ENCODE results near the gene UBE2QL1.

The UBE2QL1 gene

DNA sequence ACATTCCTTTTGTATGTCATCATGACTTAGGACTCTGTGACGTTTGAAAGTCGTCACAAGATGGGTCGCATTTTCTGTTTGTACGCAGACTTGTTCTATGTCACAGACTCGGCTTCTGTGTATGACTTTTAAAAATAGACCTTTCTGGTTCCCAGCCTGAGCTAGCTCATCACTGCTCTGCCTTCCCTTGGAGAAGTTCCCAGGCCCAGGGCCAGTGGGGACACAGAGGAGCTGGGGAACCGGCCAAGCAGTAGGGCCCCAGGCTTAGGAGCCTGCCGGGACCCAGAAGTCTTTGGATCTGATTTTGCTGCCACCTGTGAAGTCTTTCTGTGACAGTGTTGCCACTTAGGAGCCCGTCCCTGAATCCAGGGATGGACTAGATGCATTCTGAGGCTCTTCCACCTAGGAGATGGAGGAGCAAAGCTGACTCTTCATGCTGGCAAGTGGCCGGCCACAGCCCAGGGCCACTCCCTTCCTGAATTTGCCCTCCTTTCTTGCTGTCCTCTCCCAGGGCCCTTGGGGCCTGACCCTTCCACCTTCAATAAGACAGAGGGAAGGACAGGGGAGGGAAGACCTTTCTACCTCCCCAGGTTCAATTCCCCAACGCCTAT lies 18.1 kb upstream of the UBE2QL1 start:
- no peak for DNase-seq

DNA sequence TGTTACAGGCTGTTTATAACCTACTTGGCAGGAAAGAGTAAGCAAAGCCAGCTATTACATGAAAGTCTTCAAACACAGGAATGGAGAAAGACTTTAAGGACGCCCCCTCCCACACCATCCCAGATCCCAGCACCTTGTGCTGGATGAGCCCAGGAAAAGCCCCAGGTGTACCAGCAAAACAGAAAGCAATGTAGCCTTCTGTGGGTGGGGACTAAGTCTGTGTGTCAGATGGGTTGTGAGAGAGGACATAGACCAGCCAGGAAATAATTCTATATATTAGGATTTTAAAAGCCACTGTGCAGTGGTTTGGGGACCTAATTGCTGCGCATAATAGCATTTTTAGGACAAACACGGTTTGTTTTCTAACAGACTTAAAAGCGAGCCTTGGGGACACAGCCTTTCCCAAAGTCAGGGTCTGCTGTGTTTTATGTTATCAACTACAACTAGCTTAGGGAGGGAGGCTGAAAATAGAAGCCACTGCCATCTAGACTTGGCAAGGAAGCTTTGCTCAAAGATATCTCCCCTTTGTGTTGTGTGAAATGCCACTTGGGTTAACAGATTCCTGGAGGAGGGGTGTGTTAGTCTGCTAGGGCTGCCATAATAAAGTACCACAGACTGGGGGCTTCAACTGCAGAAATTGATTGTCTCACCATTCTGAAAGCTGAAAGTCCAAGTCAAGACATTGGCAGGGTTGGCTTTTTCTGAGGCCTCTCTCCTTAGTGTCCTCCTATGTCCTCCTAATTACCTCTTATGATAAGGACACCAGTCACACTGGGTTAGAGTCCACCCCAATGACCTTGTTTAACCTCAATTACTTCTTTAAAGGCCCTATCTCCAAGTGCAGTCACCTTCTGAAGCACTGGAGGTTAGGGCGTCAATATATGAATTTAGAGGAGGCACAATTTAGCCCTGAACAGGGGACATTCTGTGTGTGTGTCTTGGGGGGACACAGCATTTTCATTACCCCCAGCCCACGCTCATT lies 17.2 kb upstream of the UBE2QL1 start:
- no peak for DNase-seq

- no peak for DNase-seq
These were observed 16.5 kb upstream of the UBE2QL1 start for GRCh38 chr5:6432206-6432605.

- DNase-seq, result no peak
These were observed 13.9 kb upstream of the UBE2QL1 start for GRCh38 chr5:6434731-6435130.

- peak; percentile 6 for DNase-seq
These were observed 13.3 kb upstream of the UBE2QL1 start for GRCh38 chr5:6435356-6435755.

DNA sequence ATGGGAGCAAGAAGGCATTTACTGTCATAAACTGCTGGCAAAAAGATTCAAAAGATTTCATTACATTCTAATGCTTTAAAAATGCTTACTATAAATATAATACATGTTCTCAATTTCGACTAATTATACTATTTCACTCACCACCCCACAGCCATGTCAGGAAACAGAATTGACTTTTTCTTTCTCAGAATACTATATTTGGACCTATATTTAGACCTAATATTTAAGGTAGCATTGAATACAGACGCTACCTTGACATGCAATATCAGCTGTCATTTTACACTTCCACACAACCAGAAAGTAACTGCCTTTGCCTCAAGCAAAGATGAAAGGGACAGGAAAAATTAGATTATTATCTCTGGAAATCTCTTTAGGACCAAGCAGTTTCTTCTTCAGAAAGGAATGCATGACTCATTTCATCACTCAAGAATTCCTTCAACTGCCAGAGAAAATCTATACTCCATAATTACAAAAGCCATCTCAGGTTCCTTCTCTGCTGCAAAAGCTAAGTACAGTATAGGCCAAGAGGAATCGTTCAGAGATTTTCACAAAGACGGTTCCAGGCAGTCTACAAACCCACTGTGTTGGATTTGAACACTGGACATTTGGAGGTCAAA lies 11.8 kb upstream of the UBE2QL1 start:
- DNase-seq, result no peak

DNA sequence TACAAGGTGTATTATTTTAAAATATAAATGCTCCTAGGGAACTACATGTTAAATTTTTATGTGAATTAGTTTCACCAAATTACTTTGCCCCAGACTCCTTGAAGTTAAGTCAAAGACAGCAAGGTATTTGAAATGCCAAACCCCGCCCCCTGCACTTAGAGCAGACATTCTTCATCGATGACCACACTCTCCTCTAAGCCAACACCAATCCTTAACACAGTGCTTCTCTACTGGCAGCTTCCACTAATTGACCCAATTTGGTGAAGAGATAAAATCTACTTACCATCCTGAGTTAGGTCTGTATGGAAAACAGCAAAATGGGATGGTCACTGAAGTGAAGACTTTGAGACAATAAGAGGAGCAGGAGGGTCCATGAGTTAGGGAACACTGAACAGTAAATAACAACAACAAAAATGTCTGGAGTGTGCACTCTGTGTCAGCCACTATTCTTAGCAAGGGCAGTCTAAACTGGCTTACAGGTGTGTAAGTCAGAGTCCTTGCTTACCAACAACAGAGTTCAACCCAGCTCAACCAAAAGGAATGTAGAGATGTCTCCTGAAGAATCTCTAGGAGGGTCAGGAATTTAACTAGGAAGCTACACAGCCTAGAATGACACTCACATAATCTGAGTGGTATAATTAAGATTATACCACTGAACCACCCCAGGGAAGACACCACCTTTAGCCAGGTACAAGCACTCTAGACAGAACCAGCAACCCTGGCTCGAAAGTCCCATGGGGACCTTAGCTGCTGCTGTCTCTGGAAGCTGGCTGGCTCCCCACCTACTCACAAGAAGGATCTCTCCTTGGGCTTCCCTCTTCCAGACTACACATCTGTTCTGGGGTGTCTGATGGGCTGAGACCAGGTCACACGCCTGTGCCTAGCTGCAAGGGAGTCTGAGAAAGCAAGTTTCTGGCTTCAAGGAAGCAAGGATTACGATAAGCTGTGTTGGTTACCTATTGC lies 8.8 kb upstream of the UBE2QL1 start:
- no peak for DNase-seq

- DNase-seq, result no peak
These were observed 6.3 kb upstream of the UBE2QL1 start for GRCh38 chr5:6442333-6442732.

- no peak for DNase-seq
These were observed 5.3 kb upstream of the UBE2QL1 start for GRCh38 chr5:6443326-6443725.

DNA sequence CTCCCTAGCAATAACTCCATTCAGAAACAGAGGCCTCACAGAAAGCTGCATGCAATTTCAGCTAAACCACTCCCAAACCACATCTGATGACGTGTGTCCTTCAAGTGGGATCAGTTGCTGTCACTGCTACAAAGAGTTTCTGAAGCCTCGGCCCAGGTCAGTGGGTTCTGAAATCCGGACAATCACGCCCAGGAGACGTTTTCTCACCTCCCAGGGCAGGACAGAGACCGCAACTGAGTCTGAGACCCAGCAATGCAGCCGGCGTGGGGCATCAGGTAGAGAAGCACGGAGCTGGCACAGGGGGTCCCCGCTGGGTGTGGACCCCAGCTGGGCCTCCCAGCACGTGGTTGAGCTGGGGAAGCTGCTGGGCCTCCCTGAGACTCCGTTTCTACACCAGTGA lies 2.6 kb upstream of the UBE2QL1 start:
- no peak for DNase-seq

DNA sequence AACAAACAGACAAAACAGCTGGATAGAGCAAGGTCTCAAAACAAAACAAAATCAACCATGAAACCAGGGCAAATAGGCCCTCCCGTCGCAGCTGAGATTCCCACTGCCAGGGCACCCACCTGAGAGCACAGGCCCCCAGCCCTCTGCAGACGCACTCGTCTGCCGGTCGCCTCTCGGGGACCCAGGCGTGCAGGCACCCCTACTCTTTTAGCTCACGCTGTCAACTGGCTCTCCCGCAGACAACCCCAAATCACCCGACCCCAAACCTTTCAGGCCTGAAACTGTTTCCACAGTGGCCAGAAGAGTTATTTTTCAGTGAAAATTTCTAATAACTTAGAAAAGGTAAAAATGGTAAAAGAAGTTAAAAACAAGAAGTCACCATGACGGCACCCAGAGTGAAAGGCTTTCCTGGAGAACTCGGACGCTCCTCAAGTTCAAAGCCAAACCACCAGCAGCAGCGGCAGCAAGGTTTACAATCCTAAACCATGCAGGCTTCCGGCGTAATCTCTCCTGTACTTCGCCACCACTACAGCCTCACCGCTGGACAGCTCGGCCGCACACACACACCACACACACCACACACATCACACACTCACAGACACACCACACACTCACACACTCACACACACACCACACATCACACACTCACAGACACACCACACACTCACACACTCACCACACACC lies 1.9 kb upstream of the UBE2QL1 start:
- DNase-seq, result no peak

GRCh38 chr5:6447384-6448140 lies 1.1 kb upstream of the UBE2QL1 start:
- no peak for DNase-seq

- DNase-seq, result no peak
These were observed 543 bp upstream of the UBE2QL1 start for GRCh38 chr5:6448141-6448491.

DNA sequence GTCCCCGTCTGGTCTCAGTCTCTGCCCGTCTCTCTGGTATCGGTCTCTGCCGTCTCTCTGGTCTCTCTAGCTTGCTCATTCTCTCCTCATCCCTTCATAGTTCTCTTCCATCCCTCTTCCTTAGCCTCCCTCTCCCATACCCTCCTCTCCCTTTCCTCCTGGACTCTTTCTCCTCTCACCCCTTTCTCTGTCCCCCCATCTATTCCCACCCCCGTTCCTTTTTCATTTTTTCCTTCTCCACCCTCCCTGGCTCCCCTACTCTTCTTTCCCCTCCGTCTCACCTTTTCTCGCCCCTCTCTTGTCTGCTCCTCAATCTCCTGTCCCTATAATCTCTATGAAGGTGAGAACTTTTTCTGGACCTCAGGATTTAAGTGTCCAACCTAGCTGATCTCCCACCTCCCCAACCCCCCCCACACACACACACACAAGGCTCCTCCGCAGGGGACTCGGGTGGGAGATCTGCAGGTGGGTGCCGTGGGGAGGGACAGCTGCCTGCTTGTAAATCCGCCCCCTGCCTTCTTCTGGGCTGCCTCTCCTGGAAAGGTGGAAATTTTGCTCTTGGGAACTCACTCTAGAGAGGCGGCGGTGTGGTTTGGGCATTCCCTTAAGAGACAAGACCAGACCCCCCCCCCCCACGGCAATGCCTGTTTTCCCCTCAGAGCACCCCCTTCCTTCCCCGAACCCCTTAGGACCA lies 953 bp downstream of the UBE2QL1 start:
- DNase-seq, result no peak

DNA sequence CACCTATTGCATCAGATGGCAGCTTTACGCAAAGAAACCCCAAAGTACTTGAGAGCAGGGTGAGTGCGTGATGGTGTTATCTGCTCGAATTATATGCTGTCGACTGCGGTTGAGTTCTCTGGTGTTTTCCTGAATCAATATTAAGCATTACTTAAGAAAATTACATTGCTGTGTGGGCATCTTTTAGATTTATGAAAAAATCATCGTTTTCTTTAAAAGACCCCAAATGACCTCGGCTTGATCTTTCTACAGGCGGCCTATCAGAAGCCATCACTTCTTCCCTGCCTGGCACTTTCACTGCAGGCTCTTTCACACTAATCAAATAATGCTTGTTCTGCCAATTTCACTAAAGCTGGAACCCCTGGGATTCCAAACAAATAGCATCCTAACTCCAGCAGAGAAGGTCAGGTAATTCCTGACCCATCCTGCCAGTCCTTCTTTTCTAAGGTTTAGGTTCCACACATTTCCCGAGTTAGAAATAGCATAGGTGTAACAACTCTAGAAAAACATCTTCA lies 1.7 kb downstream of the UBE2QL1 start:
- no peak for DNase-seq

GRCh38 chr5:6452622-6453504 lies 4.2 kb downstream of the UBE2QL1 start:
- no peak for DNase-seq

- no peak for DNase-seq
These were observed 5.4 kb downstream of the UBE2QL1 start for GRCh38 chr5:6453937-6454560.

DNA sequence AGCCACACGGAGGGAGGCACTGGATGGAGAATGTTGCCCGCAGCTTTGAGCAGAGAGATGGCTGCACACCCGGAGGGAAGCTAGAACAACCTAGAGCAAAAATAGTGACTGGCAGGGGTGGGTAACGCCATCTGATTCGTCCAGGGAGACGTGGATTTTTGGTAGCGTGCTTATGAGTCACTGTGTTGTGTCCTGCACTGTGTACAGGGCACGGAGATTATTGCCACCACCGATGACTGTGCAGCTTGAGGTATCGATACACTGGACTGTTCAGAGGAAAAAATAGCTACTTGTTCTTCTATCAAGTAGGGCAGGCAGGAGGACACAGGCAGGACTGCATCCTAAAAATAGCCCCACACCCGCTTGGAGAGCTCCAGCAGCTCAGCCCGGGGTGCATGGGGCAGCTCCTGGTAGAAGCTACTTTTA lies 6.0 kb downstream of the UBE2QL1 start:
- no peak for DNase-seq

All from OCI-M1 (cell line).